ENCODE data around the gene DUOX1.

The DUOX1 gene

GRCh38 chr15:45143946-45144345 is 14.2 kb downstream of the DUOX1 start:
- Histone ChIP-seq H3K4me3 (replicated peaks; ENCODE audit: insufficient read depth, low read length) (no peak overlapping the region), H3K27ac (replicated peaks) (no peak overlapping the region), H3K27me3 (ENCODE audit: insufficient read depth, poor library complexity, severe bottlenecking) (no peaks in the 10 kb centered on the region)
- DNase-seq (ENCODE audit: low read depth in 1 of 2, low spot score in 1 of 2) = no peak
- TF ChIP-seq REST (IDR thresholded peaks at IDR 0.05; ENCODE audit: insufficient replicate concordance, low read depth) (no peak), POLR2AphosphoS5 (IDR thresholded peaks at IDR 0.05; ENCODE audit: low read depth) (no peak), CTCF (IDR thresholded peaks at IDR 0.05; ENCODE audit: insufficient read depth, low read length) (no peak), GABPA (IDR thresholded peaks at IDR 0.05; ENCODE audit: low read depth) (no peak), SPI1 (IDR thresholded peaks at IDR 0.05; ENCODE audit: borderline replicate concordance, low read depth) (no peak)

GRCh38 chr15:45144775-45145174 is 15.0 kb downstream of the DUOX1 start:
- DNase-seq (ENCODE audit: low read depth in 1 of 2, low spot score in 1 of 2) = no peak
- no peak for TF ChIP-seq POLR2AphosphoS5 (IDR thresholded peaks at IDR 0.05; ENCODE audit: low read depth)
- TF ChIP-seq GABPA (IDR thresholded peaks at IDR 0.05; ENCODE audit: low read depth) = no peak
- no peak for TF ChIP-seq CTCF (IDR thresholded peaks at IDR 0.05; ENCODE audit: insufficient read depth, low read length)
- TF ChIP-seq REST (IDR thresholded peaks at IDR 0.05; ENCODE audit: insufficient replicate concordance, low read depth) = no peak
- TF ChIP-seq SPI1 (IDR thresholded peaks at IDR 0.05; ENCODE audit: borderline replicate concordance, low read depth) = no peak
- Histone ChIP-seq H3K4me3 (replicated peaks; ENCODE audit: insufficient read depth, low read length) (no peak overlapping the region), H3K27ac (replicated peaks) (no peak overlapping the region), H3K27me3 (ENCODE audit: insufficient read depth, poor library complexity, severe bottlenecking) (no peaks in the 10 kb centered on the region)

- no peak overlapping the region for H3K4me3 ChIP-seq (replicated peaks; ENCODE audit: insufficient read depth, low read length)
- TF ChIP-seq CTCF (IDR thresholded peaks at IDR 0.05; ENCODE audit: insufficient read depth, low read length) (no peak), GABPA (IDR thresholded peaks at IDR 0.05; ENCODE audit: low read depth) (no peak), POLR2AphosphoS5 (IDR thresholded peaks at IDR 0.05; ENCODE audit: low read depth) (no peak), REST (IDR thresholded peaks at IDR 0.05; ENCODE audit: insufficient replicate concordance, low read depth) (no peak), SPI1 (IDR thresholded peaks at IDR 0.05; ENCODE audit: borderline replicate concordance, low read depth) (no peak)
- H3K27me3 ChIP-seq (ENCODE audit: insufficient read depth, poor library complexity, severe bottlenecking) = no peaks in the 10 kb centered on the region
- H3K27ac ChIP-seq (replicated peaks) = no peak overlapping the region
- DNase-seq (ENCODE audit: low read depth in 1 of 2, low spot score in 1 of 2) = peak in 1 of 2 experiments; percentile 58
Measured at GRCh38 chr15:45146405-45146804, 16.6 kb downstream of the DUOX1 start.
